Astrocyte (in vitro differentiated cells and primary cell): ENCODE data around the gene FH.

Experiments used
- CTCF ChIP-seq: IDR thresholded peaks from 2 replicates; pipeline ENCODE4 v1.5.1; 2011; ENCODE audit warnings: low read depth, mild to moderate bottlenecking, inconsistent platforms, low read length, moderate library complexity; ENCODE audit not compliant: insufficient read depth
- EZH2 ChIP-seq: IDR thresholded peaks from 2 replicates; pipeline ENCODE4 v1.6.1; 2012; ENCODE audit warnings: mild to moderate bottlenecking, low read length, inconsistent platforms; ENCODE audit not compliant: insufficient read depth

GRCh38 chr1:241536304-241536703, 16.7 kb upstream of the FH start:
- TF ChIP-seq CTCF (no peak), EZH2 (no peak)
